CD4-positive, alpha-beta T cell (primary cell): ENCODE measurements around the gene ATPAF1. TPM values are rescaled to one million over a fixed set of nuclear protein-coding genes. Genes with fewer than 3 reads are reported as not detected.
A peak's percentile ranks its signal among the peaks of the same experiment; 100 is the strongest.

Source experiments
- ATAC-seq: fragments of 200-7000 bp; cut with Tn5 transposase; one replicate; pipeline ENCODE4 v1.10.0; 2022; ENCODE audit warnings: mild to moderate bottlenecking; ENCODE audit not compliant: poor library complexity
- CTCF ChIA-PET: fragments of 350-600 bp; sonication (Branson Sonifier 250); formaldehyde crosslinking; loops from one replicate; lab custom pipeline; 2021; ENCODE audit warnings: antibody characterized with exemption, inconsistent platforms; lab: Charles Lee
- POLR2A ChIA-PET: fragments of 350-600 bp; sonication (Branson Sonifier 250); formaldehyde crosslinking; loops from one replicate; lab custom pipeline; 2021; ENCODE audit warnings: antibody characterized with exemption, inconsistent platforms; lab: Charles Lee
- DNase-seq, 14 experiments: peaks; one replicate each; pipeline ENCODE4 v3.0.0-alpha.2; 2013 to 2020; ENCODE audit warnings: mixed read lengths in 2 of 14
- H3K27ac ChIP-seq, 2 donors: one replicate each; pipeline versions ENCODE4 v1.5.1 to v1.7.0; 2013; ENCODE audit warnings: low read length in 2 of 2, low read depth in 1 of 2, mild to moderate bottlenecking in 1 of 2
- H3K27me3 ChIP-seq, 2 experiments: 1 replicate in 1 of 2; 2 replicates in 1 of 2; pipeline versions ENCODE4 v1.6.1 to v1.7.0; 2013; ENCODE audit warnings: low read length in 2 of 2, control low read depth in 1 of 2, mild to moderate bottlenecking in 1 of 2, moderate library complexity in 1 of 2; ENCODE audit not compliant: insufficient read depth in 2 of 2, control insufficient read depth in 1 of 2
- H3K36me3 ChIP-seq: one replicate; pipeline ENCODE4 v1.6.1; 2013; ENCODE audit warnings: low read length, control low read depth; ENCODE audit not compliant: insufficient read depth
- H3K4me1 ChIP-seq: one replicate; pipeline ENCODE4 v1.6.1; 2013; ENCODE audit warnings: low read length, control low read depth; ENCODE audit not compliant: insufficient read depth
- H3K4me3 ChIP-seq: one replicate; pipeline ENCODE4 v1.5.1; 2013; ENCODE audit warnings: mild to moderate bottlenecking, low read length, moderate library complexity
- H3K9me3 ChIP-seq, 2 experiments: 1 replicate in 1 of 2; 2 replicates in 1 of 2; pipeline versions ENCODE4 v1.6.1 to v1.7.0; 2013; ENCODE audit warnings: low read length in 2 of 2, mild to moderate bottlenecking in 2 of 2, control low read depth in 1 of 2, moderate library complexity in 1 of 2; ENCODE audit not compliant: control insufficient read depth in 1 of 2, insufficient read depth in 1 of 2
- H3K27ac Mint-ChIP-seq: one replicate; pipeline ENCODE4 v1.8.0; 2020; ENCODE audit warnings: mixed read lengths
- H3K27me3 Mint-ChIP-seq: one replicate; pipeline ENCODE4 v1.8.0; 2021; ENCODE audit warnings: mixed read lengths
- H3K36me3 Mint-ChIP-seq: one replicate; pipeline ENCODE4 v1.8.0; 2021; ENCODE audit warnings: low read depth, mixed read lengths
- H3K4me1 Mint-ChIP-seq: one replicate; pipeline ENCODE4 v1.8.0; 2021; ENCODE audit warnings: low read depth, mixed read lengths
- H3K4me3 Mint-ChIP-seq: one replicate; pipeline ENCODE4 v1.8.0; 2020; ENCODE audit warnings: mild to moderate bottlenecking, mixed read lengths
- H3K9me3 Mint-ChIP-seq: one replicate; pipeline ENCODE4 v1.8.0; 2020; ENCODE audit warnings: mixed read lengths
- CTCF ChIP-seq: fragments of 200-600 bp; IDR thresholded peaks from one replicate; pipeline ENCODE4 v1.8.0; 2022; ENCODE audit warnings: antibody characterized with exemption, mild to moderate bottlenecking
- intact Hi-C, 2 experiments: fragments of 100-400 bp; cut with DNase I in 1 of 2; cut with micrococcal nuclease in 1 of 2; formaldehyde crosslinking; loops; one replicate each; pipeline versions ENCODE4 v1.15.1 to v1.9.0; 2023 to 2025; cut with DNase I, micrococcal nuclease
- total RNA-seq, 174 experiments: library from RNA in 2 of 174; stranded (reverse) in 2 of 174; gene quantifications; one replicate each; pipeline ENCODE4 v1.2.3 and lab custom pipeline; 2021 to 2026

The ATPAF1 gene
- total RNA-seq, 2 experiments from 2014 or later, result 10.1 to 12.4 TPM

DNA sequence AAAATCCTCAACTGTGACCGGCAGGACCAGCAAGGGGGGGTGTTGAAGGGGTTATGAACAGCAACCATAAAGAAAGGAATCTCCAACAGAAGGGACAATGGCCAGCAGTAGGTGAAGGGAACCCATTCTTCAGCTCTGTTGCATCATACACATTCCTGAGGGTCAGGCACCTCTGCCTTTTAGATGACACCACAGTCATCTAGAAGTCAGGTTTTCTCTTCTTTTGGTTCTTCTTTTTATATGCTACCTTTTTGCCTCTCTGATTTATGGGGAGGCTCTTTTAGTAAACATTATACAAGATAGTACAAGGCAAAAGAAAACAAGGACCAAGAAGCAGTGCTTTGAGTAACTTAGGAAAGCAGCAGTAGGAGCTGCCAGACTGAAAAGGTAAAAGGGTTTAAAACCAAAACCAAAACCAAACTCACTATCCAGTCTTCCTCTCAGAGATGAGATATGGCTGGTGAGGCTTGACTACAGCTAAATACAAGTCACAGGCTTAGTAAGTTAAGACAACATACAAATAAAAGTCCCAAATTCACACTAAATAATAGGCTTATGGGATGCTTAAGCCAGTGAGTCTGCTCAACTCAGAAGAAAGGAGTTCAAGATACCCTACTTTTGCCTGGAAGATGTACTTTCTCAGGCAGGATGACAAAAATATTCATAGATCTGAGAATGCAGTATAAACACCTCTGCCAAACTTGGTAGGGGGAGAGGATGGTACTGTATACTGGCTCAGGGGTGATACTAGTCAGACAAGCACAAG, 7.6 kb upstream of the ATPAF1 start:
- CTCF ChIA-PET, result no interaction called here
- intact Hi-C loops, result no loop called here

DNA sequence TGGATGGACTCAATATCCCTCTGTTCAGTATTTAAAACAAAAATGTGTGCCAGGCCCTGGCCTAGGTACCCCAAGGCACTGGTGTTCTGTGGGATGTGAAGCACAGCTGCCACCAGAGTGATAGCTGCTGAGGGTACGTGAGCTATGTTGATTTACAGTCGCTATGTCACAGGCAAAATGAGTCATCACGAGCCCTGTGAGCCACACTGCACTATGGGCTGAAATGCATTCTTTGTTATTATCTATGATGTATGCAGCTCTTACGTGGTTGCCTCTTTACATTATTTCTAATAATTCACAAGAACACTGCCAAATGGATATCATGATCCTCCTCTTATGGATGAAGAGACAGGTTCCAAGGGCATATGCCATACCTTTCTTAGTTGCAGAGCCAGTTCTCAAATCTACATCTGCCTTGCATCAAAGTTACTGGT, 5.6 kb upstream of the ATPAF1 start:
- POLR2A ChIA-PET, result no interaction called here
- no peak overlapping the region for H3K27ac ChIP-seq
- CTCF ChIA-PET, result interaction anchor here (1.1 kb wide), 1 partner anchor 35 kb away, joined by 3 read pairs; no protein-coding TSS in a partner anchor
- H3K4me3 ChIP-seq, result no peak overlapping the region
- Mint-ChIP-seq H3K4me1 (peaks cover 24% of the 10 kb centered on the region), H3K27me3 (no peaks in the 10 kb centered on the region), H3K27ac (peak overlapping the region; percentile 29), H3K4me3 (no peak overlapping the region), H3K9me3 (no peaks in the 10 kb centered on the region), H3K36me3 (peaks cover 40% of the 10 kb centered on the region)
- TF ChIP-seq CTCF, result no peak
- H3K4me1 ChIP-seq, result peaks cover 12% of the 10 kb centered on the region
- DNase-seq, result peak in 1 of 14 experiments; percentile 11
- peaks cover 23% of the 10 kb centered on the region for H3K36me3 ChIP-seq
- H3K27me3 ChIP-seq, result no peaks in the 10 kb centered on the region
- no peak for ATAC-seq
- H3K9me3 ChIP-seq, result no peaks in the 10 kb centered on the region
- intact Hi-C loops, result no loop called here

More for the DNA sequence above, 7.6 kb upstream of the ATPAF1 start:
- peak overlapping the region; percentile 2 for H3K4me3 ChIP-seq
- H3K4me1 Mint-ChIP-seq, result peaks cover 24% of the 10 kb centered on the region
- POLR2A ChIA-PET, result interaction anchor here (0.8 to 1.8 kb wide), 5 partner anchors 7 to 72 kb away, joined by 3 to 10 read pairs (median 4); partner anchors contain the start of gene MKNK1
- H3K27ac Mint-ChIP-seq, result peak overlapping the region; percentile 98
- peaks cover 40% of the 10 kb centered on the region for H3K36me3 ChIP-seq
- H3K4me3 Mint-ChIP-seq, result peak overlapping the region; percentile 50
- DNase-seq, result peak in 3 of 14 experiments; percentile 50 to 65 (median 50)
- peak; percentile 86 for ATAC-seq
- no peaks in the 10 kb centered on the region for H3K9me3 Mint-ChIP-seq
- H3K27ac ChIP-seq, result peak overlapping the region; percentile 8 to 64
- peaks cover 11% of the 10 kb centered on the region for H3K4me1 ChIP-seq
- no peaks in the 10 kb centered on the region for H3K27me3 Mint-ChIP-seq
- no peaks in the 10 kb centered on the region for H3K27me3 ChIP-seq
- H3K36me3 Mint-ChIP-seq, result peaks cover 56% of the 10 kb centered on the region
- no peaks in the 10 kb centered on the region for H3K9me3 ChIP-seq
- TF ChIP-seq CTCF, result no peak

DNA sequence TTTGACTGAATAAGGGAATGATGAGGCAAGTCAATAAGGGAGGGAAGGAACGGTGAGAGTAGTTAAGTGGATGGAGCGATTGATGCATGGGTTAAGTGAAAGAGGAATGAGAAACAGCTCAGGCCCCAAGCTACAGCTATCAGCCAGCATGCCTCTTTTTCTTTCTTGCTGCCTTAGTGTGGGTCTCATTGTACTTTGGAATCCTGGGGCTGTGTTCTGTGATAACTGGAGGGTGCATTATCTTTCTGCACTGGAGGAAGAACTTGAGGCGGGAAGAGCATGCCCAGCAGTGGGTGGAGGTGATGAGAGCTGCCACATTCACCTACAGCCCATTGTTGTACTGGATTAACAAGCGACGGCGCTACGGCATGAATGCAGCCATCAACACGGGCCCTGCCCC, 4.5 kb upstream of the ATPAF1 start:
- H3K9me3 ChIP-seq, result no peaks in the 10 kb centered on the region
- peaks cover 24% of the 10 kb centered on the region for H3K4me1 Mint-ChIP-seq
- intact Hi-C loops, result no loop called here
- ChIA-PET POLR2A (interaction anchor here (1.3 kb wide), 1 partner anchor 69 kb away, joined by 3 read pairs; the partner anchor contains the start of gene MKNK1), CTCF (no interaction called here)
- H3K4me1 ChIP-seq, result peaks cover 17% of the 10 kb centered on the region
- no peak overlapping the region for H3K4me3 Mint-ChIP-seq
- no peak overlapping the region for H3K4me3 ChIP-seq
- no peak for DNase-seq
- no peaks in the 10 kb centered on the region for H3K27me3 Mint-ChIP-seq
- H3K9me3 Mint-ChIP-seq, result no peaks in the 10 kb centered on the region
- H3K27ac Mint-ChIP-seq, result peak overlapping the region; percentile 24
- TF ChIP-seq CTCF, result no peak
- no peak overlapping the region for H3K27ac ChIP-seq
- no peaks in the 10 kb centered on the region for H3K27me3 ChIP-seq
- peaks cover 29% of the 10 kb centered on the region for H3K36me3 Mint-ChIP-seq
- no peak for ATAC-seq
- H3K36me3 ChIP-seq, result peaks cover 16% of the 10 kb centered on the region
